ENCODE measurements around the gene VSIG1. TPM values are rescaled to one million over a fixed set of nuclear protein-coding genes. Genes with fewer than 3 reads are reported as not detected.

Gene VSIG1
- total RNA-seq, 4 donors from 2014 or later: 0.20 to 6.2 (median 0.33) TPM; not detected in 1

DNA sequence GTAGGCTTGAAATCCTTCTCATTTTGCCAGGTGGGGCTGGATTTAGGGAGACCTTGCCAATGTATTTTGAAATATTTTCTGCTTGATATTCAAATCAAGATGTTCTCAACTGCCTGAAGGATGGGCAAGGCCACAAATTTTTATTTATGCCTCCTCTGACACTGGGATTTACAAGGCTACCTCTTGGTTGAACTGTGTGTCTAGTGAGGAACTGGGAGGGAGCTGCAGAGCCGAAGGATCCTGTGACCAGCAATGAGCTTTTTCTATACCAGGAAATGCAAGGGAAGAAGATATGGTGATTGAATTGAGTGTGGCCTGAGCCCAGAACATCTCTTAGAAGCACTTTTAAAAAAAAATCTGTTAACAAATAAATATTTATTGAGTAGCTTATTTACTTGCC is 14.9 kb downstream of the VSIG1 start:
- Histone ChIP-seq H3K4me3 (replicated peaks in 1 of 3) (no peak overlapping the region), H3K4me1 (no peaks in the 10 kb centered on the region), H3K27ac (no peak overlapping the region), H3K27me3 (no peaks in the 10 kb centered on the region), H3K36me3 (no peaks in the 10 kb centered on the region), H3K9me3 (no peaks in the 10 kb centered on the region)
- intact Hi-C loops (cut with DNase I): no loop called here
- TF ChIP-seq CTCF (IDR thresholded peaks at IDR 0.05) (no peak), POLR2A (IDR thresholded peaks at IDR 0.05) (no peak)
- 88% methylated on average over 1 of the region's 1 CpG for WGBS, 2 donors
- no peak for DNase-seq

- no peak for TF ChIP-seq POLR2A (IDR thresholded peaks at IDR 0.05)
- no peak for TF ChIP-seq CTCF (IDR thresholded peaks at IDR 0.05)
- H3K27me3 ChIP-seq: no peaks in the 10 kb centered on the region
- WGBS, 2 donors: 89 to 92% methylated on average over 1 of the region's 1 CpG
- H3K4me3 ChIP-seq (replicated peaks in 1 of 3): no peak overlapping the region
- intact Hi-C loops (cut with DNase I): no loop called here
- H3K9me3 ChIP-seq: no peaks in the 10 kb centered on the region
- H3K27ac ChIP-seq: no peak overlapping the region
- H3K4me1 ChIP-seq: no peaks in the 10 kb centered on the region
- no peak for DNase-seq
- no peaks in the 10 kb centered on the region for H3K36me3 ChIP-seq
Measured at GRCh38 chrX:108064001-108064400, 19.1 kb downstream of the VSIG1 start.

DNA sequence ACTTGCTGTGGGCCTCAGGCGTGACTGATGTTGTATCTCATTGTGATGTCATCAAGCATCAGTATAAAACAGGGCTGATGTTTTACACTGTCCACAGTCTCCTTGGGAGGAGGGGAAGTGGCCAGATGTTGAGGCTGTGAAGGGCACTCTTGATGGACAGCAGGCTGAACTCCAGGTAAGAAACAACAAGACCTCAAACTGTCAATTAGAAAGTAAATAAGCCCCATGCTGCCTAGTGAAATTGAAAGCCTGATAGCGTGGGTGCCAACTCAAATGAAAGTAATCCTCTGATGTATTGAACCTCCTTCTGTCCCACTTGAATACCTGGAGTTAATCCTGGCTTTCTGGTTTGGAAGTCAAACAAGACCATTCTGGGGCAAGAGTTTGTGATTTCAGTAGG is 19.7 kb downstream of the VSIG1 start:
- Histone ChIP-seq H3K4me3 (replicated peaks in 1 of 3) (no peak overlapping the region), H3K27ac (no peak overlapping the region), H3K9me3 (no peaks in the 10 kb centered on the region), H3K27me3 (no peaks in the 10 kb centered on the region), H3K4me1 (no peaks in the 10 kb centered on the region), H3K36me3 (no peaks in the 10 kb centered on the region)
- DNase-seq: no peak
- TF ChIP-seq POLR2A (IDR thresholded peaks at IDR 0.05) (no peak), CTCF (IDR thresholded peaks at IDR 0.05) (no peak)
- intact Hi-C loops (cut with DNase I): no loop called here
- WGBS, 2 donors: 97 to 100% methylated on average over 2 of the region's 2 CpGs

- 53 to 82% methylated on average over 1 of the region's 1 CpG for WGBS, 2 donors
- no peak overlapping the region for H3K4me3 ChIP-seq (replicated peaks in 1 of 3)
- H3K9me3 ChIP-seq: no peaks in the 10 kb centered on the region
- no peak for DNase-seq
- H3K36me3 ChIP-seq: no peaks in the 10 kb centered on the region
- no peak overlapping the region for H3K27ac ChIP-seq
- intact Hi-C loops (cut with DNase I): no loop called here
- H3K27me3 ChIP-seq: no peaks in the 10 kb centered on the region
- no peak for TF ChIP-seq POLR2A (IDR thresholded peaks at IDR 0.05)
- H3K4me1 ChIP-seq: no peaks in the 10 kb centered on the region
Measured at GRCh38 chrX:108068121-108068520, 23.3 kb downstream of the VSIG1 start.

- TF ChIP-seq POLR2A (IDR thresholded peaks at IDR 0.05) (no peak), CTCF (IDR thresholded peaks at IDR 0.05) (no peak)
- H3K4me3 ChIP-seq (replicated peaks in 1 of 3): no peak overlapping the region
- H3K36me3 ChIP-seq: no peaks in the 10 kb centered on the region
- H3K9me3 ChIP-seq: no peaks in the 10 kb centered on the region
- no peaks in the 10 kb centered on the region for H3K27me3 ChIP-seq
- 61 to 78% methylated on average over 4 of the region's 4 CpGs for WGBS, 2 donors
- intact Hi-C loops (cut with DNase I): no loop called here
- no peaks in the 10 kb centered on the region for H3K4me1 ChIP-seq
- H3K27ac ChIP-seq: no peak overlapping the region
- no peak for DNase-seq
Measured at GRCh38 chrX:108070891-108071290, 26.0 kb downstream of the VSIG1 start.

DNA sequence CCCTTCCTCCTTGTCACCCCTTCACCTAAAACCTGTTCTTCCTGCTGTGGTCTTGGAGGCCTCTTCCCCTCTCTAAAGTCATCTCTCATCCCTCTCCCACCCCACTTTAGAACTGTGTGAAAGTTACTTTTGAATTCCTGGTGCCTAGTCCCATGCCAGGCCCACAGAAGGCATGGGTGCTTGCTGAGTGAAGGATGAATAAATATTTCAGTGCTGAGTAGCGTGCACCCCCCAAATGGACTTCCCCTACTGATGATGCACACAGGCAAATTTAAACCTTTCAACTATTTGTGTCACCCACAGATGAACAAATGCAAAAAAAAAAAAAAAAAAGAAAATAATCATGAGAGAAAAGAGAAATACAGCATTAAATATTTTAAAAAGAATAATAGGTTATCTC is 26.7 kb downstream of the VSIG1 start:
- TF ChIP-seq CTCF (IDR thresholded peaks at IDR 0.05): no peak
- TF ChIP-seq POLR2A (IDR thresholded peaks at IDR 0.05): no peak
- Histone ChIP-seq H3K27ac (no peak overlapping the region), H3K4me3 (replicated peaks in 1 of 3) (no peak overlapping the region), H3K27me3 (no peaks in the 10 kb centered on the region), H3K9me3 (no peaks in the 10 kb centered on the region), H3K36me3 (no peaks in the 10 kb centered on the region), H3K4me1 (no peaks in the 10 kb centered on the region)
- intact Hi-C loops (cut with DNase I): no loop called here
- DNase-seq: no peak
- WGBS, 2 donors: 100% methylated on average over 1 of the region's 1 CpG
